ENCODE data around the gene EPHA6. TPM values are rescaled to one million over a fixed set of nuclear protein-coding genes. Genes with fewer than 3 reads are reported as not detected.

EPHA6 gene
- total RNA-seq, 2 experiments from 2014 or later: not detected

DNA sequence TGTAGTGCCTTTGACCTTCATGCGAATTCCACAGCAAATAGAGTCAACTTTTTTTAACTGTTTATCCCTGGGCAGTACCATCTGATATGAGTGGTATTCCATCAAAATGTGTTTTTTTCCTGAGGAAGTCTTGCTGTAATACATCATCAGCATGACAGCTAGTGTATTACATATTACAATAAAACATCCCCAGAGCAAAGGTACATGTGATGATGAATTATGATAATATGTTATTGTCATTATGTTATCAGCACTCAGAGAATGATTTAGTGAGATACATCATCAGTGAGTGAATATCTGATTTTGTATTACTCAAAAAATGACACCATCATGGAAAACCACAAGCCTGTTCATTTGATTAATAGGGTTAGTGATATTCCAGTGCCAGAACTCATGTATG is 880.5 kb downstream of the EPHA6 start:
- DNase-seq: no peak
- ChIA-PET POLR2A (no interaction called here), CTCF (interaction anchor here (0.5 kb wide), 1 partner anchor 757 kb away, joined by 4 read pairs; no protein-coding TSS in a partner anchor)
- H3K27ac Mint-ChIP-seq: no peak overlapping the region
- Histone ChIP-seq H3K27me3 (ENCODE audit: control insufficient read depth in 1 of 2, insufficient read depth in 2 of 2, low read length in 2 of 2) (peaks cover 0 to 2% of the 10 kb centered on the region in 2 experiments), H3K27ac (ENCODE audit: low read depth in 1 of 2, low read length in 2 of 2) (no peak overlapping the region), H3K9me3 (ENCODE audit: control insufficient read depth in 1 of 2, insufficient read depth in 1 of 2, low read length in 2 of 2) (no peaks in the 10 kb centered on the region), H3K4me1 (ENCODE audit: insufficient read depth, low read length) (no peaks in the 10 kb centered on the region), H3K4me3 (ENCODE audit: low read length) (no peak overlapping the region), H3K36me3 (ENCODE audit: insufficient read depth, low read length) (no peaks in the 10 kb centered on the region)
- no peak overlapping the region for H3K4me3 Mint-ChIP-seq
- no peaks in the 10 kb centered on the region for H3K9me3 Mint-ChIP-seq
- no peaks in the 10 kb centered on the region for H3K4me1 Mint-ChIP-seq (ENCODE audit: low read depth)
- H3K36me3 Mint-ChIP-seq (ENCODE audit: low read depth): no peaks in the 10 kb centered on the region
- intact Hi-C loops (cut with DNase I, micrococcal nuclease): no loop called here
- peaks cover 30% of the 10 kb centered on the region for H3K27me3 Mint-ChIP-seq
- no peak for TF ChIP-seq CTCF (IDR thresholded peaks at IDR 0.05)
- ATAC-seq (ENCODE audit: poor library complexity): no peak

- Histone ChIP-seq H3K36me3 (ENCODE audit: insufficient read depth, low read length) (no peaks in the 10 kb centered on the region), H3K4me3 (ENCODE audit: low read length) (no peak overlapping the region), H3K9me3 (ENCODE audit: control insufficient read depth in 1 of 2, insufficient read depth in 1 of 2, low read length in 2 of 2) (no peaks in the 10 kb centered on the region), H3K4me1 (ENCODE audit: insufficient read depth, low read length) (no peaks in the 10 kb centered on the region), H3K27ac (ENCODE audit: low read depth in 1 of 2, low read length in 2 of 2) (no peak overlapping the region), H3K27me3 (ENCODE audit: control insufficient read depth in 1 of 2, insufficient read depth in 2 of 2, low read length in 2 of 2) (peaks cover 0 to 2% of the 10 kb centered on the region in 2 experiments)
- H3K4me3 Mint-ChIP-seq: no peak overlapping the region
- CTCF ChIA-PET: no interaction called here
- no peaks in the 10 kb centered on the region for H3K4me1 Mint-ChIP-seq (ENCODE audit: low read depth)
- intact Hi-C loops (cut with DNase I, micrococcal nuclease): no loop called here
- H3K27me3 Mint-ChIP-seq: peaks cover 36% of the 10 kb centered on the region
- TF ChIP-seq CTCF (IDR thresholded peaks at IDR 0.05): no peak
- H3K9me3 Mint-ChIP-seq: no peaks in the 10 kb centered on the region
- ATAC-seq (ENCODE audit: poor library complexity) (no peak), DNase-seq (no peak)
- no peaks in the 10 kb centered on the region for H3K36me3 Mint-ChIP-seq (ENCODE audit: low read depth)
- H3K27ac Mint-ChIP-seq: no peak overlapping the region
- POLR2A ChIA-PET: no interaction called here
Measured at GRCh38 chr3:97698691-97699090, 884.3 kb downstream of the EPHA6 start.

GRCh38 chr3:97699889-97700288 is 885.5 kb downstream of the EPHA6 start:
- intact Hi-C loops (cut with DNase I, micrococcal nuclease): no loop called here
- H3K4me1 ChIP-seq (ENCODE audit: insufficient read depth, low read length): no peaks in the 10 kb centered on the region
- no peak overlapping the region for H3K27ac Mint-ChIP-seq
- H3K27me3 Mint-ChIP-seq: peaks cover 38% of the 10 kb centered on the region
- no peaks in the 10 kb centered on the region for H3K36me3 ChIP-seq (ENCODE audit: insufficient read depth, low read length)
- ATAC-seq (ENCODE audit: poor library complexity): no peak
- TF ChIP-seq CTCF (IDR thresholded peaks at IDR 0.05): no peak
- POLR2A ChIA-PET: no interaction called here
- no peaks in the 10 kb centered on the region for H3K4me1 Mint-ChIP-seq (ENCODE audit: low read depth)
- no peaks in the 10 kb centered on the region for H3K36me3 Mint-ChIP-seq (ENCODE audit: low read depth)
- no peak overlapping the region for H3K4me3 ChIP-seq (ENCODE audit: low read length)
- DNase-seq: no peak
- no peaks in the 10 kb centered on the region for H3K9me3 Mint-ChIP-seq
- no peak overlapping the region for H3K27ac ChIP-seq (ENCODE audit: low read depth in 1 of 2, low read length in 2 of 2)
- H3K4me3 Mint-ChIP-seq: no peak overlapping the region
- CTCF ChIA-PET: no interaction called here
- H3K27me3 ChIP-seq (ENCODE audit: control insufficient read depth in 1 of 2, insufficient read depth in 2 of 2, low read length in 2 of 2): peaks cover 0 to 2% of the 10 kb centered on the region in 2 experiments
- H3K9me3 ChIP-seq (ENCODE audit: control insufficient read depth in 1 of 2, insufficient read depth in 1 of 2, low read length in 2 of 2): no peaks in the 10 kb centered on the region
